Superior temporal gyrus (tissue), 1 donor: ENCODE measurements around the gene PTGES3L.
"Not testable (repeated sequence)": the region's sequence is repeated elsewhere in the genome, so short reads cannot be mapped to it uniquely, and the experiment has no call there.

ENCODE experiments used
- DNase-seq: peaks from one replicate; pipeline ENCODE4 v3.0.0-alpha.2; 2016; ENCODE audit errors: extremely low spot score

Gene PTGES3L

DNA sequence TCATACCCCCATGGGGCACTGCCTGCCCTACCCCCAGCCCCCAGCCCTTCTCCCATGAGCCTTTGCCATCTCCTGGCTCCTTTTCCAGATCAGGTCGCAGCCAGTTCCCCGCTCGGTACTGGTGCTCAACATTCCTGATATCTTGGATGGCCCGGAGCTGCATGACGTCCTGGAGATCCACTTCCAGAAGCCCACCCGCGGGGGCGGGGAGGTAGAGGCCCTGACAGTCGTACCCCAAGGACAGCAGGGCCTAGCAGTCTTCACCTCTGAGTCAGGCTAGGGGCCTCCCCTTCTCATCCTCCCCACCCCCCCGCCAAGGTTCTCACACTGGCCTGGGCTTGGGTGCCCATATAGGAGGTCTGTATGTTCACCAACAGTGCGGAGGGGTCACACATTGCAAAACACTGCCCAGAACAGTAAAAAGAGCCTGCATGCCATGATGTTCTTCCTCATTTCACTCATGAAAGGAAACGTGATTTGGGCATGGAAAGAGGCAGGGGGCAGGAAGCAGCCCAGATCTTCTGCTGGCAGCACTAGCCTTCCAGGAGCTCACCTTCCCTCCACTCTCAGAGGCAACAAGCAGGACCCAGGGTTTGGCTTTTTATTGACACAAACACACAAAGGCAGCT lies 34.3 kb upstream of the PTGES3L start:
- DNase-seq: no peak

DNA sequence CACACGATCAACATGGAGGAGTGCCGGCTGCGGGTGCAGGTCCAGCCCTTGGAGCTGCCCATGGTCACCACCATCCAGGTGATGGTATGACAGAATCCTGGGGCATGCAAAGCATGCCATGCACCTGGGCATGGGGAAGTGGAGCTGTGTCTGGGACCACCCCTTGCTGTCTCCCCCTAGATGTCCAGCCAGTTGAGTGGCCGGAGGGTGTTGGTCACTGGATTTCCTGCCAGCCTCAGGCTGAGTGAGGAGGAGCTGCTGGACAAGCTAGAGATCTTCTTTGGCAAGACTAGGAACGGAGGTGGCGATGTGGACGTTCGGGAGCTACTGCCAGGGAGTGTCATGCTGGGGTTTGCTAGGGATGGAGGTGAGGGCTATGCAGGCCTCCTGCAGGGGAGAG lies 33.4 kb upstream of the PTGES3L start:
- DNase-seq: no peak

DNA sequence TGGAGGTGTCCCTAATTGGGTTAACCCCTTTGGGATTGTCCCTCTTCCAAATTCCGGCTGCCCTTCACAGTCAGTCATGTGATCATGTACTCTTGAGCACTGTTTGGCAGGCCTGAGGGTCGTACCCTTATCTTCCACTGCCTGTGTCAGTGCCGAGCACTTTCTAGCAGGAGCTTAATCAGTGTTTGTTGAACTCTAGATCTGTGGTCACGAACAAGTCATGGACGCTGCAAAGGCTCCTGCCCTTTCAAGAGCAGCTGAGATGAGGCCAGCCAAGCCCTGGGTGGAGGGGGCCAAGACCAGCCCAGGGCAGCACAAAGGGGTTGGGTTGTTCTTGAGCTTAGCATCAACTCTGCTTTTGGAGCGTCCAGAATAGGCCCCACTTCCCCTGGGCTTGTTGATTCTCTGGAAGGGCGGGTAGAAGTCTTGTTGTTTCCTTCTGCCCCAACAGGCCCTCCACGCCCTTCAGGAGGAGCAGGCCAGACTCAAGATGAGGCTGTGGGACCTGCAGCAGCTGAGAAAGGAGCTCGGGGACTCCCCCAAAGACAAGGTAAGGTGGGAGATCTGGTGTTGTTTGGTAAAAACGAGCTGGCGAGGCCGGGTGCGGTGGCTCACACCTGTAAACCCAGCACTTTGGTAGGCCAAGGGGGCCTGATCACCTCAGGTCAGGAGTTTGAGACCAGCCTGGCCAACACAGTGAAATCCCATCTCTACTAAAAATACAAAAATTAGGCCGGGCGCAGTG lies 32.0 kb upstream of the PTGES3L start:
- DNase-seq: no peak

DNA sequence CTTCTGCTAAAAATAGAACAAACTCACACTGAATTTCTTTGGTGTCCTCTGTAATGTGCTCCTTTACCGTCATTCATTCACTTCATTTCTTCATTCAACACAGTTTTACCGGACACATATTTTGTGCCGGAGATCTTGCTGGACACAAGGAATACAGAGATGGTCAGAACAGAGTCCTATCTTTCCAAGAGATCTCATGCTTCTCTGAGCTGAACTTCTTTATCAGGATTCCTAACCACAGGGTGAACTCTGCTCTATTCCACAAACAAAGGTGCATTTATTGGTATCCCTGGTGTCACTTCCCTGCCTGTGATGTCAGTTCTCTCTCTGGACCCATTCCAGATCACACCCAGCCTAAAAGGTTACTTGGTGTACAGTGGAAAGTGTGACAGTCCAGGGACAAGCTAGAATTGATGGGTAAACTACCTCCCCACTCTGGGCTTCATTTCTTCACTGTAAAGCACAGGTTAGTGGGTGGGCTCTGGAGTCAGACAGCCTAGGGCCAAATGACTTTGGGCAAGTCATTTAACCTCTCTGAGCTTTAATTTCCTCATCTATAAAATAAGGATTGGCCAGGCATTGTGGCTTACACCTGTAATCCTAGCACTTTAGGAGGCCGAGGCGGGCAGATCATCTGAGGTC lies 30.9 kb upstream of the PTGES3L start:
- no peak for DNase-seq

DNA sequence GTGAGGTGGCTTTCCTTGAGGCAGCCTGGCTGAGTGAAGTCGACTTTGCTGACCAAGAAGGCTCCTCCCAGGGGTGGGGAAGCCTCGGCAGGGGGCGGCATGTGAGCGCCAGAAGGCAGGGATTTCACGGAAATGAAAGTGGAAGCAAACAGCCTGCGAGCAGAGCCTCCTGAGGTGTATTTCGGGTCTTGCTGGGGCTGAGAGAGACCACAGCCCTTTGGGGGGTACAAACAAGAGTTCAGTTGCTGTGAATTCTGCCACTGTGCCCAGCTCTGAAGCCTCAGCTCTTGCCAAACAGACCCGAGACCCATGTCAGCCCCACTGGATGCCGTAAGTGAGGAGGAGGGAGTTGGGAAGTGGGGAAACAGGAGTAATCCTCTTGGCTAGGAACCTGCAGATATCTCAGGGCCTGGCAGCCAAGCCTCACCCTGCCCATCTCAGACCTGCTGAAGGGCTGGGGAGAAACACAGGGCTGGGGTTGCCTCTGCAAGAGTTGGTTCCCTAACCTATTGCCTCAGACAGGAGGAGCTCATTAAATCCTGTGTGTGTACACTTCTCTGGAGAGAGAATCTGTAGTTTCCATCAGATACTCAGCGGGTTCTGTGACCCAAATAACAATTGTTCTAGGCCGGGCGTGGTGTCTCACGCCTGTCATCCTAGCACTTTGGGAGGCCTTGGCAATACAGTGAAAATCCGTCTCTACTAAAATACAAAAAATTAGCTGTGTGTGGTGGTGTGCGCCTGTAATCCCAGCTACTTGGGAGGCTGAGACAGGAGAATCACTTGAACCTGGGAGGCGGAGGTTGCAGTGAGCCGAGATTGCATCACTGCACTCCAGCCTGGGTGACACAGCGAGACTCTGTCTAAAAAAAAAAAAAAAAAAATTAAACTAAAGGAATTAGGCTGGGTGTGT lies 27.0 kb upstream of the PTGES3L start, which contains the start of gene IFI35:
Gene IFI35, plus strand, starts transcription at position 146 of the 913 bp plus-strand sequence. Its CDS starts 164 bp downstream, at position 310.
- peak; percentile 73 for DNase-seq

DNA sequence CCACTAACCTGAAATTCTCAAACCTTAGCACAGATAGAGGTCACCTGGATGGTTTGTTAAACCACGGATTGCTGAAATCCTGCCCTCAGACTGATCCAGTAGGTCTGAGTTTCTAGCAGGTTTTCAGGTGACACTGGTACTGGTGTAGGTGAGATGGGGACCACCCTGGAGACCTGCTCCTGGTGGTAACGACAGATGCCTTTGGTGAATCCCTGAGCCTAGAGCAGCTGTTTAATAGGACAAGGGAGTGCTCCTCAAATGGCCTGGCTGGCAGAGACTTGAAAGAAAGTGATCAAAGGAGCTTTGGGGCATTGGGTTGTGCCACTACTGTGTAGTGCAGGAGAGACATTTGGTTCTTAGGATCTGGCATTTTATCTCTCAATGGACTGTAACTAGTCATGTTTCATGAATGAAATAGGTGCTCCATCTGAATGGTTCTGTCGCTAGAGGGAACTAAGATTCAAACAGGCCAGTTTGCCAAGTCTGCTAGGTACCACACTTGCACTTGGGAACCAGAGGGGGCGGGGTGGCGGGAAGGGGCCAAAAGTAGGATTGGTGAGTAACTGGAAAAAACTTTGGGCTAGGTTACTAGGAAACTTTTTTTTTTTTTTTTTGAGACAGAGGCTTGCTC lies 23.8 kb upstream of the PTGES3L start:
- DNase-seq: no peak

DNA sequence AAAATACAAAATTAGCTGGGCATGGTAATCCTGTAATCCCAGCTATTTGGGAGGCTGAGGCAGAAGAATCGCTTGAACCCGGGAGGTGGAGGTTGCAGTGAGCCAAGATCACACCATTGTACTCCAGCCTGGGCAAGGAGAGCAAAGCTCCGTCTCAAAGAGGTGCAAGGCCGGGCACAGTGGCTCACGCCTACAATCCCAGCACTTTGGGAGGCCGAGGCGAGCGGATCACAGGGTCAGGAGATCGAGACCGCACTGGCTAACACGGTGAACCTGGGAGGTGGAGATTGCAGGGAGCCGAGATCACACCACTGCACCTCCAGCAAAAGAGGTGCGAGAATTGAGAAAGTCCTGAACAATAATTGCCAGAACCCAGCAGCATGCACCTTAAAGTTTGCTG lies 21.0 kb upstream of the PTGES3L start:
- DNase-seq: not testable (repeated sequence)

DNA sequence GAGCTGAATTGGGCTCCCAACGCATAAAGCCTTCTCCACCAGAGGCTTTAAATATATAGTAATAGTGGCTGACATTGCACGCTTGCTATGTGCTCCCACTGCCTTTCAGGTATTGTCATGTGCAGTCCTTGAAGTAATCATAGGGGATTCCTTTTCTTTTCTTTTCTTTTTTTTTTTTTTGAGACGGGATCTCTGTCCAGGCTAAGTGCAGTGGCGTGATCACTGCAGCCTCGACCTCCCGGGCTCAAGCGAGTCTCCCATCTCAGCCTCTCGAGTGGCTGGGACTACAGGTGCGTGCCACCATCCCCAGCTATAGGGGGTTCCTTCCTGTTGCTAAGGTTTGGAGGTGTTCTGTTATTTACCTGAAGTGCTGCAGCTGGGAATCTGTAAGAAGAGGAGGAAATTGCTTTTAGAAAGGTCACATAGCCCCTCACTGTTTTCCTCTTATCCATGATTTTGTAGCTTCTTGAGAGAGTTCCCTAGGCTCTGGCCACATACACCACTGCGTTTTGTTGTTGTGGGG lies 19.2 kb upstream of the PTGES3L start:
- DNase-seq: no peak

DNA sequence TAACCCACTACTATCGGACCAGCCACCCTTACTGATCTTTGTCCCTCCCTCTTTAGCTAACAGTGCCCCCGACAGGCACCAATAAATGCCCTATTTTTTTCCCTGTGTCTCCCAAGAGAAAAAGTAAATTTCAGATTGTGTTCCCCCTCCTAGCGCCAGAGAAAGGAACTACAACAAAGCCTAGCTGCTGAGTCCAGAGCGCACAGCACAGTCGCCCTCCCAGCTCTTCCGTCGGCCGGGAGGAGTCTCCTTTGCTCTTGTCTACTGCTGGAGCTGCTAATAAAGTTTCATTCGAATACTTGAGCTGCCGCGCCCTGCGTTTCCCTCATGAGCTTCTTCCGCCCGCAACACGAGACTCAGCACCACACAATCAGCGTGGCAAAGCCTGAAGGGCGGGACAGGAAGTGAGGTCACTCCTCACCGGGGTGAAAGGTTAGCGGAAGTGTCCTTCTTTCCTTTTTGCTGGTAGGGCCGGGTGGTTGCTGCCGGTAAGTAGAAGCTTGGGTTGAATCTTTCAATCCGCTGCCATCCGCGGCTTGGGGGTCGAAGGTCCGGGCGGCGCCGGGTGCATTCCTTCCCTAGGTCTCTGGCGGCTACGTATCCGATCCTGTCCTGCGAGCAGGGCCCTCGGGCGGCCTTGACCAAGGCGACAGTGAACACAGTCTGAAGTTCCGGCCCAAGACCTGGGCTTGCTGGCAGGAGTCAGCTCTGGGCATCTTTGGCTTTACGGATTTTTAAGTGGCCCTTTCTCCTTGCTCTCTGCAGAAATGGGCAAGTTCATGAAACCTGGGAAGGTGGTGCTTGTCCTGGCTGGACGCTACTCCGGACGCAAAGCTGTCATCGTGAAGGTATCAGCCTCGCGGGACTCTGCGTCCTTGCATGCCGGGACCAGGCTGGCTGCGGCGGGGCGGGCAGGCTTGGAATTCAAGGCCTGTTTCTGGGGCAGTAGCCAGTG lies 18.4 kb upstream of the PTGES3L start, which contains the start of gene RPL27:
Gene RPL27, plus strand, starts transcription at position 436 of the 955 bp plus-strand sequence. Its CDS starts 332 bp downstream, at position 768.
- DNase-seq: peak; percentile 100

DNA sequence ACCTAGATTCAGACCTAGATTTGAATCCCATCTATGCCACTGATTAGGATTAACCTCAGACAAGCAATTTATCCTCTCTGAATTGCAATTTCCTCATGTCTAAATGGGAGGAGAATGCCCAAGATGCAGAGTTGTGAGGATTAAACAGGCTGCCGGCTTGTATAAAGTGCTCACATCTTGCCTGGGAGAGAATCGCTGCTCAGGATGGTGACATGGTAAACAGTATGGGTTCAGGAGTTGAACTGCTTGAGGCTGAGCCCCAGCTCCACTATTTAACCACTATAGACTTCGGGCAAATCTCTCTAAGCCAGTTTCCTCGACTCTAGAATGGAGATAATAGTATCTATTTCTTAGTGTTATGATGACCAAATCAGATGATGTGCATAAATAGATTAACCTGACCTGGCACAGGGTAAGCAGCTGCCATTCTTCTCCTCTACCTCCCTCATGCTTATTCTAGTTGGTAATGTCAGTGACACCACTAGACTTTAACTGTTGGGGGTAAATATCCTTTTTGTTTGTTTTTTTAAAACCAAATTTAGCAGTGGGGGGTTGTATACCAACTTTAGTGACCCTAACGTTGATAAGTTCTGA lies 17.6 kb upstream of the PTGES3L start:
- no peak for DNase-seq

DNA sequence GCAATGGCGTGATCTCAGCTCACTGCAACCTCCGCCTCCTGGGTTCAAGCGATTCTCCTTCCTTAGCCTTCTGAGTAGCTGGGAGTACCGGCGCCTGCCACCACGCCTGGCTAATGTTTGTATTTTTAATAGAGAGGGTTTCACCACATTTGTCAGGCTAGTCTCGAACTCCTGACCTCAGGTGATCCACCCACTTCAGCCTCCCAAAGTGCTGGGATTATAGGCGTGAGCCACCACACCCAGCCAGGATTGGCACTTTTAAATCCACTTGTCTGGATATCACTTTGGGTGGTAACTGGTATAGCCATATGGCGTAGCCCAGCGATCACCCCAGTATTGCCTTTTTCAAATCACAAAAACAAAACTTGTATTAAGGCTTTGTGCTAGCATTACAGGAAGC lies 14.0 kb upstream of the PTGES3L start:
- not testable (repeated sequence) for DNase-seq

DNA sequence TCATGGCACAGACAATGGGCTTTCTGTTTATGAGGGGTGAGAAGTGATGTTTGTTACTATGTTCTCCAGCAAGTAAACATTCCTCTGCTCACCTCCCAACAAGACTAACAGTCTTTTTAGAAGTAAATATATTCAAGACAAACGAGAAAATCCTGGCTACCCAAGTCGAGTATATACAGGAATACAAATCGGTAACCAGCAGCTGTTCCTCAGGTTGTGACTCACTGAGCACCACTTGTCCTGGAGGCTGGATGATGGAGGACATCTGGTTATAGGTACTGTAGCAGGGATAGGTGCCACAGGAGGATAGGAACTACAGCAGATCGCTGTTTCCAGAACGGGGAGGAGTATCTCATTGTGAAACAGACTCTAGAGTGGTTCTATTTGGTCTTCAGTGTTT lies 13.0 kb upstream of the PTGES3L start:
- no peak for DNase-seq

DNA sequence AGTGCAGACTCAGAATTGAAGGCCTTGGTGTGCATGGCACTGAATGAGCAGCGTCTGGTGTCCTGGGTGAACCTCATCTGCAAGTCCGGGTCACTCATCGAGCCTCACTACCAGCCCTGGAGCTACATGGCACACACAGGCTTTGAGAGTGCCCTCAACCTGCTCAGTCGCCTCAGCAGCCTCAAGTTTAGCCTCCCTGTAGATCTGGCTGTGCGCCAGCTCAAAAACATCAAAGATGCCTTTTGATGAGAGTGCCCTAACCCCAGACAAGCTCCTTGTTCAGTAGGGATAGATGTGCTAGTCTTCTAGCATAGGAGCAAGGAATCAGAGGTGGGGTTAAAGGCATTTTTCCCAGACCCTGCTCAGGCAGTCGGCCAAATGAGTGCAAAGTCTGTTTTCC lies 11.6 kb upstream of the PTGES3L start:
- no peak for DNase-seq

DNA sequence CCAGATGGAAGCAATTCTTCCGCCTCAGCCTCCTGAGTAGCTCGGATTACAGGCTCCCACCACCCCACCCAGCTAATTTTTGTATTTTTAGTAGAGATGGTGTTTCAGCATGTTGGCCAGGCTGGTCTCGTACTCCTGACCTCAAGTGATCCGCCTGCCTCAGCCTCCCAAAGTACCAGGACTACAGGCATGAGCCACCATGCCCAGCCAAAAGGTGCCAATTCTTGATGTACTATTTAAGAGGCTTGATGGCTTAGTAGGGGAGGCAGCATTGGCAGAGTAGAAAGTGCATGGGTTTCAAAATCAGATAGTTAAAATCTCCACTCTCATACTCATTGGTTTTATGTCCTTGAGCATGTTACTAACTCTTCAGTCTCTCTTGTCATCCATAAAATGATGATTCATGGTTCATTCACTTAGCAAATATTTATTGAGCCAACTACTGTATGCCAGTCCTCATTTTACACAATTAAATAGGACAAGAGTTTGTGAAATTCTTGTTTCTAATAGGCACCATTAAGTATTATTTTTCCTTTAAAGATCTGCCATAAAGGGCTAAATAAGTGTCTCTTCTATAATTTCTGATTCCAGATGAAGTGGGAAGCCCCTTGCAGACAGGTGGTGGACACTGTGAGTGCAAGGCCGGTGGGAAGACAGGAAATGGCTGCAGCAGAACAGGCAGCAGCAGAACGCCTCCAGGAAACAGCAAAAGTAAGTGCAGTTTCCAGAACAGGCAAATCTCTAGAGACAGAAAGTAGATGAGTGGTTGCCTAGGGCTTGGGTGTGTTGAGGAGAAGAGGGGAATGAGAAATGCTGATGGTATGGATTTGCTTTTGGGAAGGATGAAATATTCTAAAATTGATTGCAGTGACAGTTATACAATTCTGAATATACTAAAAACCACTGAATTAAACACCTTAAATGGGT lies 10.1 kb upstream of the PTGES3L start:
- no peak for DNase-seq

DNA sequence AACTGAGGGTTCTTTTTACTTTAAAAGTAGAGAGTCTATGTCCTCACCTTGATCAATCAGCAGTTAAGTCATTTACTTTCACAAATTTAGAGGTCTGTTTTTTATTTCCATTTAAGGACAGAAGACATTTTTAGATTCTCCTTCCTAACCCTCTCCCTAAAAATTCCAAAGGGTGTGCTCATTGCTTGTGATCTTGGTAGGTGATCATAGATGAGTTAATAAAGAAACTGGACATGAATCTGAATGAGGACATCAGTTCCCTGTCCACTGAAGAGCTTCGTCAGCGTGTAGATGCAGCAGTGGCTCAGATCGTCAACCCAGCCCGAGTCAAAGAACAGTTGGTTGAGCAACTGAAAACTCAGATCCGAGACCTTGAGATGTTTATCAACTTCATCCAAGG lies 9.3 kb upstream of the PTGES3L start:
- no peak for DNase-seq

DNA sequence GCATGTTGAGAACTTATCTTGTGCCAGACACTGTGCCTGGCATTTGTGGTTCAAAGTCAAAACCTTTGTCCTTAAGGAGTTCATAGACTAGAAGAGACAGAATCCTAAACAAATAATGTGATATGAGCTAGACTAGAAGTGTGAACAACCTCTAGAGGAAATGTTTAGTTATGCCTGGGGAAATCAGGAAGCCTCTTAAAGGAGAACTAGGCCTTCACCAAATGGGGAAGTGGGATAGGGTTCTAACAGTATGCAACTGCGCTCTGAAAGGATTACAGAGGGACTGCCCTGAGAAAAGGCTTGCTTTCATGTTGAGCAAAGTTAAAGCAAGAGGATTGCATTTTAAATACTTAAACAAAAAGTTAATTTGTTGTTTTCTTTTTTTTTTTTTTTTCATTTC lies 5.3 kb upstream of the PTGES3L start:
- DNase-seq: no peak

DNA sequence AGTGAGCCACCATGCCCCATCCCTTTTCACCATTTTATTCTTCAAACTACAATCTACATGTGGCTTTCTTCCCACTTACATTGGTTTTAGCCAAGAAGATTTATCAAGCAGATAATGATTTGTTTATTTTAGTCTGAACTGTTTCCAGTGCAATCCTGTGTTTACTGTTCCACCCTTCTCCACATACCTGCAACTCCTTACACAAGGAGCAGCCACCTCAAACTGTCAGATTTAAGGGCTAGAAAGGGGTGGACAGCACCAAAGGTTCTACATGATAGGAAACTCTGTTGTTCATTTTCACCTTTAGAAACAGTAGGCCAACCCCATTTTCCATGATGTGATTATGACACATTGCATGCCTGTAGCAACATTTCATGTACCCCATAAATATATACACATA lies 2.4 kb upstream of the PTGES3L start:
- DNase-seq: no peak

DNA sequence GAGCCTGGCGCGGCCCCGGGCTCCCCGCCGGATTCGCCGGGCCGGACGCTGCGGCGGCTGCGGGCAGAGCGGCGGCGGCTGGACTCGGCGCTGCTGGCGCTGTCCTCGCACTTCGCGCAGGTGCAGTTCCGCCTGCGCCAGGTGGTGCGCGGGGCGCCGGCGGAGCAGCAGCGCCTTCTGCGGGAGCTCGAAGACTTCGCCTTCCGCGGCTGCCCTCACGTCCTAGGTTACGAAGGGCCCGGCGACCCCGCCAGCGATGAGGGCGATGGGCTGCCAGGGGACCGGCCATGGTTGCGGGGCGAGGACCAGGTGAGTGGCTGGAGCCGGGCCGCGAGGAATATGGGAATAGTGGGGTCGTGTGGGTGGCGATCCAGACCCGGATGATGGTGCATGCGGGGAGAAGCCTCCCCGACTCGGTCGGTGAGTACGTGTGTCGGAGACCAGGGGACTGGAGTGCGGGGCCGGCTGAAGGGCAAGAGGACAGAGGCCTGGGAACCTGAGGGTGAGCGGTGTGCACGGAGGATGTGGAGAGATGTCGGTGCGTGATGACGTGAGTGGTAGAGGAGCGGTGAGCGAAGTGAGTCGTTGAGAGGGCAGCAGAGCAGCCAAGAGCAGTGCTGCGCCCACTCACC lies 1.0 kb upstream of the PTGES3L start:
- no peak for DNase-seq
